LNCAP (cell line): ENCODE results near the gene TMPRSS11F.

Experiments used
- TF ChIP-seq, protein P1 (sequence below): fragments of 450-650 bp; IDR thresholded peaks from 2 replicates; pipeline ENCODE4 v1.5.1; 2017; ENCODE audit warnings: mild to moderate bottlenecking

TMPRSS11F gene

DNA sequence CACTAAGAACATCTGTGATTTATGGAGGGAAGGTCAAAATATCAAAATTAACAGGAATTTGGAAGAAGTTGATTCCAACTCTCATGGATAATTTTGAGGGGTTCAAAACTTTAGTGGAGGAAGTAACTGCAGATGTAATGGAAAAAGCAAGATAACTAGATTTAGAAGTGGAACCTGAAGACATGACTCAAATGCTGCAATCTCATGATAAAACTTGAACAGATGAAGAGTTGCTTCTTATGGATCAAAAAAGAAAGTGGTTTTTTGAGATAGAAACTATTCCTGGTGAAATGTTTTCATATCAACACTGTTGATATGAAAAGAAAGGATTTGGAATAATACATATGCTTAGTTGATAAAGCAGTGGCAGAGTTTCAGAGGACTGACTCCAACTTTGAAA, 9.7 kb downstream of the TMPRSS11F start:
- TF ChIP-seq, protein P1, sequence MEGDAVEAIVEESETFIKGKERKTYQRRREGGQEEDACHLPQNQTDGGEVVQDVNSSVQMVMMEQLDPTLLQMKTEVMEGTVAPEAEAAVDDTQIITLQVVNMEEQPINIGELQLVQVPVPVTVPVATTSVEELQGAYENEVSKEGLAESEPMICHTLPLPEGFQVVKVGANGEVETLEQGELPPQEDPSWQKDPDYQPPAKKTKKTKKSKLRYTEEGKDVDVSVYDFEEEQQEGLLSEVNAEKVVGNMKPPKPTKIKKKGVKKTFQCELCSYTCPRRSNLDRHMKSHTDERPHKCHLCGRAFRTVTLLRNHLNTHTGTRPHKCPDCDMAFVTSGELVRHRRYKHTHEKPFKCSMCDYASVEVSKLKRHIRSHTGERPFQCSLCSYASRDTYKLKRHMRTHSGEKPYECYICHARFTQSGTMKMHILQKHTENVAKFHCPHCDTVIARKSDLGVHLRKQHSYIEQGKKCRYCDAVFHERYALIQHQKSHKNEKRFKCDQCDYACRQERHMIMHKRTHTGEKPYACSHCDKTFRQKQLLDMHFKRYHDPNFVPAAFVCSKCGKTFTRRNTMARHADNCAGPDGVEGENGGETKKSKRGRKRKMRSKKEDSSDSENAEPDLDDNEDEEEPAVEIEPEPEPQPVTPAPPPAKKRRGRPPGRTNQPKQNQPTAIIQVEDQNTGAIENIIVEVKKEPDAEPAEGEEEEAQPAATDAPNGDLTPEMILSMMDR = no peak

GRCh38 chr4:68110441-68110840, 19.2 kb downstream of the TMPRSS11F start:
- TF ChIP-seq, protein P1 = no peak

- TF ChIP-seq, protein P1 = no peak
These were observed 19.8 kb downstream of the TMPRSS11F start for GRCh38 chr4:68109868-68110267.

DNA sequence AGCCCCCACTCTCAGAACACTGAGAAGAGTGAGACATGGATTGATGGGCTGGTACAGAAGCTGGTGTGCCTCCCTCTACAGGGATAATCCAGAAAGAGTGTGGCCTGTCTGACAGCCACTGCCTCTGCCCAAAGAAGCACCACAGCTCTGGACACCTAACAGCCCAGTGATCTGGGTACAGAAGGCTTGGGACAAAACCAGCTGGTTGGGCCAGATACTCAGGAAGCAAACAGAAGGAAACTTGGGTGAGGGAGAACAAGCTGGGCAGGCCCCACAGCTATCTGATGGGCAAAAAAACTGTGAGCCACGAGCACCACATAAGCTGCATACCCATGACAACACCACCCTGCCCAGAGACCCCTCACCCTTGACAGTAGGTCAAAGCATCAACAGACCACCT, 46.9 kb downstream of the TMPRSS11F start:
- TF ChIP-seq, protein P1 = no peak

- TF ChIP-seq, protein P1 = no peak
These were observed 49.7 kb downstream of the TMPRSS11F start for GRCh38 chr4:68079928-68080327.

- TF ChIP-seq, protein P1 = no peak
These were observed 51.9 kb downstream of the TMPRSS11F start for GRCh38 chr4:68077737-68078136.

- TF ChIP-seq, protein P1 = no peak
These were observed 52.4 kb downstream of the TMPRSS11F start for GRCh38 chr4:68077301-68077700.

DNA sequence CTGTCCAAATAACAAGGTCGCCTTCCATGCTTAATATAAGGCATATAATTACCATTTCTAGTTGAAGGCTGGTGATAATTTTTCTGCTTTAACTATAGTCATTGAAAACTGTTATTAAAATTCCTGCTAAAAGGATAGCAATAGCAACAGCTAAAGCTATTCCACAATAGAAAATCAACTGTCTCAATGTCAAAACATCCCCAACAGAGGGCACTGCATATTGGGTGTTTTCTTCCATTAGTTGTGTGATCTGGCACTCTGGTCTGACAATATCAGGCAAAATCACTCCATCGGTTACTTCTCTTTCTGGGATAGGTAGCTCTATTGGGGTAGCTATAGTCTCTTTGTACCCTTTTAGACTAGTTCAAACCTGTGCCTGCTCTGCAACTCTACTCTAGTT, 53.5 kb downstream of the TMPRSS11F start:
- TF ChIP-seq, protein P1 = peak; percentile 36; the same call in 1 of the 2 replicates
